Stimulated activated CD8-positive, alpha-beta memory T cell treated with anti-CD3 and anti-CD28 coated beads, Interleukin-2, amount 100 ng/mL, for 48 hours (primary cell): ENCODE measurements around the gene PRDM16.

Source experiments
- DNase-seq, 2 donors: peaks; one replicate each; pipeline ENCODE4 v3.0.0-alpha.2; 2020; ENCODE audit warnings: low read depth in 2 of 2

The PRDM16 gene

GRCh38 chr1:3122311-3122710 lies 53.3 kb downstream of the PRDM16 start:
- no peak for DNase-seq

- no peak for DNase-seq
Observed at GRCh38 chr1:3124246-3124645, 55.2 kb downstream of the PRDM16 start.

- no peak for DNase-seq
Observed at GRCh38 chr1:3125078-3125477, 56.1 kb downstream of the PRDM16 start.

GRCh38 chr1:3125546-3126368 lies 56.8 kb downstream of the PRDM16 start:
- DNase-seq, result no peak

- DNase-seq, result no peak
Observed at GRCh38 chr1:3126756-3127678, 58.0 kb downstream of the PRDM16 start.

GRCh38 chr1:3127738-3128137 lies 58.7 kb downstream of the PRDM16 start:
- no peak for DNase-seq

GRCh38 chr1:3128431-3129132 lies 59.6 kb downstream of the PRDM16 start:
- no peak for DNase-seq

GRCh38 chr1:3129133-3129490 lies 60.1 kb downstream of the PRDM16 start:
- DNase-seq, result no peak

- DNase-seq, result no peak
Observed at GRCh38 chr1:3130268-3130667, 61.3 kb downstream of the PRDM16 start.

- DNase-seq, result no peak
Observed at GRCh38 chr1:3132660-3133059, 63.7 kb downstream of the PRDM16 start.

- no peak for DNase-seq
Observed at GRCh38 chr1:3133686-3134085, 64.7 kb downstream of the PRDM16 start.

GRCh38 chr1:3134381-3135072 lies 65.5 kb downstream of the PRDM16 start:
- DNase-seq, result no peak

- no peak for DNase-seq
Observed at GRCh38 chr1:3135073-3135702, 66.2 kb downstream of the PRDM16 start.

- no peak for DNase-seq
Observed at GRCh38 chr1:3135744-3136455, 66.9 kb downstream of the PRDM16 start.

- no peak for DNase-seq
Observed at GRCh38 chr1:3136532-3136931, 67.5 kb downstream of the PRDM16 start.

GRCh38 chr1:3137111-3138100 lies 68.4 kb downstream of the PRDM16 start:
- no peak for DNase-seq

- DNase-seq, result no peak
Observed at GRCh38 chr1:3138623-3139151, 69.7 kb downstream of the PRDM16 start.

GRCh38 chr1:3139451-3139852 lies 70.4 kb downstream of the PRDM16 start:
- no peak for DNase-seq

GRCh38 chr1:3139871-3140361 lies 70.9 kb downstream of the PRDM16 start:
- DNase-seq, result no peak
